Ectodermal cell (in vitro differentiated cells): ENCODE measurements around the gene GSE1.

Experiments
- H3K27ac ChIP-seq: 2 replicates; pipeline ENCODE4 v1.7.0; 2013; ENCODE audit warnings: mild to moderate bottlenecking, low read depth, low read length; ENCODE audit not compliant: insufficient read depth, poor library complexity, severe bottlenecking
- H3K27me3 ChIP-seq: 2 replicates; pipeline ENCODE4 v1.7.0; 2013; ENCODE audit warnings: mild to moderate bottlenecking, low read length; ENCODE audit not compliant: insufficient read depth, control insufficient read depth, poor library complexity, severe bottlenecking
- H3K36me3 ChIP-seq: one replicate; pipeline ENCODE4 v1.7.0; 2013; ENCODE audit warnings: low read length; ENCODE audit not compliant: control insufficient read depth, insufficient read depth
- H3K4me1 ChIP-seq: one replicate; pipeline ENCODE4 v1.7.0; 2013; ENCODE audit warnings: low read length; ENCODE audit not compliant: control insufficient read depth, insufficient read depth
- H3K4me3 ChIP-seq: 2 replicates; pipeline ENCODE4 v1.7.0; 2013; ENCODE audit warnings: low read depth, low read length, control low read depth; ENCODE audit not compliant: insufficient read depth
- H3K9me3 ChIP-seq: 2 replicates; pipeline ENCODE4 v1.7.0; 2013; ENCODE audit warnings: mild to moderate bottlenecking, low read length, moderate library complexity; ENCODE audit not compliant: control insufficient read depth
- WGBS, 2 experiments: methylation state at CpG; one replicate each; pipeline ENCODE4 v1.1.7; 2013; ENCODE audit warnings: missing lambda C conversion rate in 2 of 2; 5-methylcytosine and 5-hydroxymethylcytosine counted together

GSE1 gene

GRCh38 chr16:85634747-85635544 is 21.8 kb downstream of the GSE1 start:
- no peaks in the 10 kb centered on the region for H3K27me3 ChIP-seq
- H3K4me3 ChIP-seq = no peak overlapping the region
- no peaks in the 10 kb centered on the region for H3K36me3 ChIP-seq
- peaks cover 33% of the 10 kb centered on the region for H3K4me1 ChIP-seq
- H3K9me3 ChIP-seq = no peaks in the 10 kb centered on the region
- H3K27ac ChIP-seq = no peak overlapping the region
- 88 to 89% methylated on average over 24 of the region's 24 CpGs for WGBS, 2 experiments

- WGBS, 2 experiments = 92 to 94% methylated on average over 26 of the region's 26 CpGs
- no peaks in the 10 kb centered on the region for H3K27me3 ChIP-seq
- H3K36me3 ChIP-seq = no peaks in the 10 kb centered on the region
- H3K4me3 ChIP-seq = no peak overlapping the region
- H3K4me1 ChIP-seq = peaks cover 33% of the 10 kb centered on the region
- H3K27ac ChIP-seq = no peak overlapping the region
- H3K9me3 ChIP-seq = no peaks in the 10 kb centered on the region
Measured at GRCh38 chr16:85635545-85636140, 22.5 kb downstream of the GSE1 start.

GRCh38 chr16:85636234-85636812 is 23.2 kb downstream of the GSE1 start:
- WGBS, 2 experiments = 93 to 94% methylated on average over 27 of the region's 27 CpGs
- H3K27ac ChIP-seq = no peak overlapping the region
- no peak overlapping the region for H3K4me3 ChIP-seq
- peaks cover 37% of the 10 kb centered on the region for H3K4me1 ChIP-seq
- H3K9me3 ChIP-seq = no peaks in the 10 kb centered on the region
- no peaks in the 10 kb centered on the region for H3K36me3 ChIP-seq
- H3K27me3 ChIP-seq = no peaks in the 10 kb centered on the region

- Histone ChIP-seq H3K9me3 (no peaks in the 10 kb centered on the region), H3K36me3 (no peaks in the 10 kb centered on the region), H3K27ac (no peak overlapping the region), H3K4me1 (peaks cover 35% of the 10 kb centered on the region), H3K27me3 (no peaks in the 10 kb centered on the region), H3K4me3 (no peak overlapping the region)
- WGBS, 2 experiments = 94% methylated on average over 36 of the region's 36 CpGs
Measured at GRCh38 chr16:85637061-85637807, 24.1 kb downstream of the GSE1 start.

- Histone ChIP-seq H3K4me1 (peaks cover 34% of the 10 kb centered on the region), H3K36me3 (no peaks in the 10 kb centered on the region), H3K27me3 (no peaks in the 10 kb centered on the region), H3K27ac (no peak overlapping the region), H3K9me3 (no peaks in the 10 kb centered on the region), H3K4me3 (no peak overlapping the region)
- 90 to 94% methylated on average over 37 of the region's 37 CpGs for WGBS, 2 experiments
Measured at GRCh38 chr16:85637808-85638647, 24.9 kb downstream of the GSE1 start.

GRCh38 chr16:85638695-85639409 is 25.7 kb downstream of the GSE1 start:
- 87 to 89% methylated on average over 26 of the region's 26 CpGs for WGBS, 2 experiments
- Histone ChIP-seq H3K4me1 (peaks cover 34% of the 10 kb centered on the region), H3K27me3 (no peaks in the 10 kb centered on the region), H3K9me3 (no peaks in the 10 kb centered on the region), H3K27ac (no peak overlapping the region), H3K36me3 (no peaks in the 10 kb centered on the region), H3K4me3 (no peak overlapping the region)

- Histone ChIP-seq H3K36me3 (no peaks in the 10 kb centered on the region), H3K27ac (no peak overlapping the region), H3K4me3 (no peak overlapping the region), H3K4me1 (peaks cover 34% of the 10 kb centered on the region), H3K27me3 (no peaks in the 10 kb centered on the region), H3K9me3 (no peaks in the 10 kb centered on the region)
- WGBS, 2 experiments = 94 to 95% methylated on average over 35 of the region's 35 CpGs
Measured at GRCh38 chr16:85639529-85640253, 26.6 kb downstream of the GSE1 start.

GRCh38 chr16:85640254-85640558 is 27.1 kb downstream of the GSE1 start:
- Histone ChIP-seq H3K27me3 (no peaks in the 10 kb centered on the region), H3K4me3 (no peak overlapping the region), H3K4me1 (peaks cover 33% of the 10 kb centered on the region), H3K9me3 (no peaks in the 10 kb centered on the region), H3K36me3 (no peaks in the 10 kb centered on the region), H3K27ac (no peak overlapping the region)
- 91 to 92% methylated on average over 13 of the region's 13 CpGs for WGBS, 2 experiments

- Histone ChIP-seq H3K36me3 (no peaks in the 10 kb centered on the region), H3K4me3 (no peak overlapping the region), H3K27ac (no peak overlapping the region), H3K4me1 (peaks cover 31% of the 10 kb centered on the region), H3K9me3 (no peaks in the 10 kb centered on the region), H3K27me3 (no peaks in the 10 kb centered on the region)
- WGBS, 2 experiments = 90 to 92% methylated on average over 31 of the region's 31 CpGs
Measured at GRCh38 chr16:85640585-85640984, 27.5 kb downstream of the GSE1 start.
